Activated naive CD4-positive, alpha-beta T cell treated with anti-CD3 and anti-CD28 coated beads, Interleukin-2, amount 10 ng/mL, durations not matched to agents 7 days and 5 days (primary cell): ENCODE data around the gene OOSP4B.
"Not testable (repeated sequence)": the region's sequence is repeated elsewhere in the genome, so short reads cannot be mapped to it uniquely, and the experiment has no call there.

ENCODE experiments used
- CTCF ChIA-PET: fragments of 350-600 bp; sonication (Branson Sonifier 250); formaldehyde crosslinking; loops from one replicate; lab custom pipeline; 2021; ENCODE audit warnings: antibody characterized with exemption; lab: Charles Lee
- DNase-seq: peaks from one replicate; pipeline ENCODE4 v3.0.0-alpha.2; 2020
- H3K27ac Mint-ChIP-seq: one replicate; pipeline ENCODE4 v1.8.0; 2021; ENCODE audit warnings: mild to moderate bottlenecking, moderate library complexity, mixed read lengths
- H3K27me3 Mint-ChIP-seq: one replicate; pipeline ENCODE4 v1.8.0; 2021; ENCODE audit warnings: mild to moderate bottlenecking, mixed read lengths
- H3K36me3 Mint-ChIP-seq: one replicate; pipeline ENCODE4 v1.8.0; 2021; ENCODE audit warnings: mixed read lengths
- H3K4me1 Mint-ChIP-seq: one replicate; pipeline ENCODE4 v1.8.0; 2021; ENCODE audit warnings: mixed read lengths
- H3K4me3 Mint-ChIP-seq: one replicate; pipeline ENCODE4 v1.8.0; 2021; ENCODE audit warnings: mild to moderate bottlenecking, moderate library complexity, mixed read lengths
- H3K9me3 Mint-ChIP-seq: one replicate; pipeline ENCODE4 v1.8.0; 2021; ENCODE audit warnings: mixed read lengths

OOSP4B gene

GRCh38 chr11:60020376-60020775 is 3.4 kb downstream of the OOSP4B start:
- H3K4me1 Mint-ChIP-seq, H3K4me3 Mint-ChIP-seq, H3K27me3 Mint-ChIP-seq, DNase-seq, CTCF ChIA-PET, H3K9me3 Mint-ChIP-seq, H3K36me3 Mint-ChIP-seq, H3K27ac Mint-ChIP-seq: not testable (repeated sequence)

GRCh38 chr11:60029015-60029632 is 12.1 kb downstream of the OOSP4B start:
- DNase-seq = no peak
- Mint-ChIP-seq H3K4me1 (no peaks in the 10 kb centered on the region), H3K4me3 (no peak overlapping the region), H3K27me3 (no peaks in the 10 kb centered on the region), H3K9me3 (no peaks in the 10 kb centered on the region), H3K27ac (no peak overlapping the region), H3K36me3 (no peaks in the 10 kb centered on the region)
- CTCF ChIA-PET = no interaction called here

- CTCF ChIA-PET = no interaction called here
- Mint-ChIP-seq H3K27ac (no peak within 1 kb of the TSS), H3K36me3 (no peaks in the 10 kb centered on the region), H3K27me3 (no peaks in the 10 kb centered on the region), H3K9me3 (no peaks in the 10 kb centered on the region), H3K4me3 (no peak within 1 kb of the TSS), H3K4me1 (no peaks in the 10 kb centered on the region)
- DNase-seq = no peak
Observed at GRCh38 chr11:60040109-60040508, 23.1 kb downstream of the OOSP4B start, which contains the start of gene OOSP2. Gene OOSP2 (plus strand): TSS chr11:60040409. CDS start chr11:60040460, 51 bp downstream.

- H3K4me1 Mint-ChIP-seq, H3K9me3 Mint-ChIP-seq, H3K36me3 Mint-ChIP-seq, CTCF ChIA-PET, DNase-seq, H3K27ac Mint-ChIP-seq, H3K27me3 Mint-ChIP-seq, H3K4me3 Mint-ChIP-seq: not testable (repeated sequence)
Observed at GRCh38 chr11:60050422-60050821, 33.4 kb downstream of the OOSP4B start.

- DNase-seq, H3K9me3 Mint-ChIP-seq, H3K27me3 Mint-ChIP-seq, H3K4me3 Mint-ChIP-seq, CTCF ChIA-PET, H3K4me1 Mint-ChIP-seq, H3K36me3 Mint-ChIP-seq, H3K27ac Mint-ChIP-seq: not testable (repeated sequence)
Observed at GRCh38 chr11:60050839-60051238, 33.9 kb downstream of the OOSP4B start.

- no peaks in the 10 kb centered on the region for H3K9me3 Mint-ChIP-seq
- H3K27ac Mint-ChIP-seq = no peak within 1 kb of the TSS
- no peak for DNase-seq
- CTCF ChIA-PET = no interaction called here
- H3K4me1 Mint-ChIP-seq = no peaks in the 10 kb centered on the region
- no peaks in the 10 kb centered on the region for H3K36me3 Mint-ChIP-seq
- H3K4me3 Mint-ChIP-seq = no peak within 1 kb of the TSS
- H3K27me3 Mint-ChIP-seq = no peaks in the 10 kb centered on the region
Observed at GRCh38 chr11:60056349-60056969, 39.5 kb downstream of the OOSP4B start, which contains the start of gene MS4A3. Gene MS4A3 (plus strand): TSS chr11:60056665. CDS start chr11:60061161, 4,496 bp downstream.

GRCh38 chr11:60059052-60059451 is 42.1 kb downstream of the OOSP4B start:
- H3K4me3 Mint-ChIP-seq = no peak overlapping the region
- no peak overlapping the region for H3K27ac Mint-ChIP-seq
- no peaks in the 10 kb centered on the region for H3K9me3 Mint-ChIP-seq
- H3K27me3 Mint-ChIP-seq = no peaks in the 10 kb centered on the region
- no peaks in the 10 kb centered on the region for H3K4me1 Mint-ChIP-seq
- no peak for DNase-seq
- CTCF ChIA-PET = no interaction called here
- no peaks in the 10 kb centered on the region for H3K36me3 Mint-ChIP-seq

GRCh38 chr11:60059521-60060240 is 42.7 kb downstream of the OOSP4B start:
- H3K4me1 Mint-ChIP-seq = no peaks in the 10 kb centered on the region
- H3K4me3 Mint-ChIP-seq = no peak overlapping the region
- no peak for DNase-seq
- no peak overlapping the region for H3K27ac Mint-ChIP-seq
- CTCF ChIA-PET = no interaction called here
- no peaks in the 10 kb centered on the region for H3K9me3 Mint-ChIP-seq
- H3K27me3 Mint-ChIP-seq = no peaks in the 10 kb centered on the region
- no peaks in the 10 kb centered on the region for H3K36me3 Mint-ChIP-seq

GRCh38 chr11:60064111-60064510 is 47.1 kb downstream of the OOSP4B start:
- Mint-ChIP-seq H3K36me3 (no peaks in the 10 kb centered on the region), H3K27ac (no peak overlapping the region), H3K4me1 (no peaks in the 10 kb centered on the region), H3K27me3 (no peaks in the 10 kb centered on the region), H3K4me3 (no peak overlapping the region), H3K9me3 (peaks cover 2% of the 10 kb centered on the region)
- CTCF ChIA-PET = no interaction called here
- DNase-seq = no peak

- Mint-ChIP-seq H3K27ac (no peak overlapping the region), H3K36me3 (no peaks in the 10 kb centered on the region), H3K9me3 (peaks cover 2% of the 10 kb centered on the region), H3K4me3 (no peak overlapping the region), H3K4me1 (no peaks in the 10 kb centered on the region), H3K27me3 (no peaks in the 10 kb centered on the region)
- CTCF ChIA-PET = no interaction called here
- no peak for DNase-seq
Observed at GRCh38 chr11:60065801-60066200, 48.8 kb downstream of the OOSP4B start.

GRCh38 chr11:60069450-60069849 is 52.5 kb downstream of the OOSP4B start:
- no peak for DNase-seq
- Mint-ChIP-seq H3K4me1 (no peaks in the 10 kb centered on the region), H3K27ac (no peak overlapping the region), H3K4me3 (no peak overlapping the region), H3K9me3 (peaks cover 2% of the 10 kb centered on the region), H3K36me3 (no peaks in the 10 kb centered on the region), H3K27me3 (no peaks in the 10 kb centered on the region)
- CTCF ChIA-PET = no interaction called here

- DNase-seq, H3K27me3 Mint-ChIP-seq, H3K4me1 Mint-ChIP-seq, H3K9me3 Mint-ChIP-seq, H3K27ac Mint-ChIP-seq, H3K36me3 Mint-ChIP-seq, CTCF ChIA-PET, H3K4me3 Mint-ChIP-seq: not testable (repeated sequence)
Observed at GRCh38 chr11:60071644-60072043, 54.7 kb downstream of the OOSP4B start.

- no peak overlapping the region for H3K4me3 Mint-ChIP-seq
- H3K4me1 Mint-ChIP-seq = no peaks in the 10 kb centered on the region
- H3K27me3 Mint-ChIP-seq = no peaks in the 10 kb centered on the region
- CTCF ChIA-PET = interaction anchor here (0.6 kb wide), 1 partner anchor 257 kb away, joined by 3 read pairs; no protein-coding TSS in a partner anchor
- H3K27ac Mint-ChIP-seq = no peak overlapping the region
- no peak for DNase-seq
- H3K36me3 Mint-ChIP-seq = no peaks in the 10 kb centered on the region
- no peaks in the 10 kb centered on the region for H3K9me3 Mint-ChIP-seq
Observed at GRCh38 chr11:60077216-60077817, 60.3 kb downstream of the OOSP4B start.

- Mint-ChIP-seq H3K27ac (no peak overlapping the region), H3K4me1 (no peaks in the 10 kb centered on the region), H3K27me3 (no peaks in the 10 kb centered on the region), H3K36me3 (no peaks in the 10 kb centered on the region), H3K4me3 (no peak overlapping the region), H3K9me3 (no peaks in the 10 kb centered on the region)
- CTCF ChIA-PET = no interaction called here
- DNase-seq = no peak
Observed at GRCh38 chr11:60077981-60078380, 61.0 kb downstream of the OOSP4B start.
